ENCODE data around the gene PRKCZ.

The PRKCZ gene

DNA sequence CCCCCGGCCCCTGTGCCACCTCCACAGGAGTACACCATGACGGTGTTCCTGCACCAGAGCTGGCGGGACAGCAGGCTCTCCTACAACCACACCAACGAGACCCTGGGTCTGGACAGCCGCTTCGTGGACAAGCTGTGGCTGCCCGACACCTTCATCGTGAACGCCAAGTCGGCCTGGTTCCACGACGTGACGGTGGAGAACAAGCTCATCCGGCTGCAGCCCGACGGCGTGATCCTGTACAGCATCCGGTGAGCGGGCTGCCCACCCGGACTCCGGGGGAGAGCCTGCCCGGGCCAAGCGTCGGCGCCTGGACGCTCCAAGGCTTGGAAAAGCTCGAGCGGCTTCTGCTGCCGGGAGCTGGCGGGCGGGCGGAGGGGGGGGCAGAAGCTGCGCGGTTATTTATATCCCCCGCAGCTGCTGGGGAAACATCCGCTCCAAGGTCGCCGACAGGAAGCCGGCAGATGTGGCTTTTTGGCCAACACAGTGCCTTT is 24.7 kb upstream of the PRKCZ start:
- no peak for TF ChIP-seq ZFX (IDR thresholded peaks at IDR 0.05; ENCODE audit: borderline replicate concordance)
- H3K27ac ChIP-seq = no peak overlapping the region

DNA sequence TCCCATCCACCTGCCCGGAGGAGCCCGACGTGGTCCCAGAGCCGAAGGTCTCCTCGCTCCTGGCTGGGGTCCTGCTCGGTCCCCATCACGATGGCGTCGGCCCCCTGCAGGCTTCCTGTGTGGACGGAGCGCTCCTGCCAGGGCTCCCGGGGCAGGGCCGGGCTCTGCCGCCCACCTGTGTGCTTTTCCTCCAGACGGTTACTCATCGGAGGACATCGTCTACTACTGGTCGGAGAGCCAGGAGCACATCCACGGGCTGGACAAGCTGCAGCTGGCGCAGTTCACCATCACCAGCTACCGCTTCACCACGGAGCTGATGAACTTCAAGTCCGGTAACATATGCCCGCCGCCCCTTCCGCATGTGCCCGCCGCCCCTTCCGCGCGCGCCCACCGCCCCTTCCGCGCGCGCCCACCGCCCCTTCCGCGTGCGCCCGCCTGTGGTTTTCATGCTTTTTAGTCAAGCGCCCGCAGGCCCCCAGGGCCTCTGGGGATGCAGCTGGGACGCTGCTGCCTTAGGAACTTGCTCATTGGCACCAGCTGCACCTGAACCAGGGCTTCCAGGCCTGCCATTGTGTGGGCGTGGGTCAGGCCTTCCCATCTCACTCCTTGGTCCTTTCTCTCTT is 22.1 kb upstream of the PRKCZ start:
- H3K27ac ChIP-seq = no peak overlapping the region
- no peak for TF ChIP-seq ZFX (IDR thresholded peaks at IDR 0.05; ENCODE audit: borderline replicate concordance)
- TF ChIP-seq, protein P1, sequence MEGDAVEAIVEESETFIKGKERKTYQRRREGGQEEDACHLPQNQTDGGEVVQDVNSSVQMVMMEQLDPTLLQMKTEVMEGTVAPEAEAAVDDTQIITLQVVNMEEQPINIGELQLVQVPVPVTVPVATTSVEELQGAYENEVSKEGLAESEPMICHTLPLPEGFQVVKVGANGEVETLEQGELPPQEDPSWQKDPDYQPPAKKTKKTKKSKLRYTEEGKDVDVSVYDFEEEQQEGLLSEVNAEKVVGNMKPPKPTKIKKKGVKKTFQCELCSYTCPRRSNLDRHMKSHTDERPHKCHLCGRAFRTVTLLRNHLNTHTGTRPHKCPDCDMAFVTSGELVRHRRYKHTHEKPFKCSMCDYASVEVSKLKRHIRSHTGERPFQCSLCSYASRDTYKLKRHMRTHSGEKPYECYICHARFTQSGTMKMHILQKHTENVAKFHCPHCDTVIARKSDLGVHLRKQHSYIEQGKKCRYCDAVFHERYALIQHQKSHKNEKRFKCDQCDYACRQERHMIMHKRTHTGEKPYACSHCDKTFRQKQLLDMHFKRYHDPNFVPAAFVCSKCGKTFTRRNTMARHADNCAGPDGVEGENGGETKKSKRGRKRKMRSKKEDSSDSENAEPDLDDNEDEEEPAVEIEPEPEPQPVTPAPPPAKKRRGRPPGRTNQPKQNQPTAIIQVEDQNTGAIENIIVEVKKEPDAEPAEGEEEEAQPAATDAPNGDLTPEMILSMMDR (IDR thresholded peaks at IDR 0.05) = no peak

DNA sequence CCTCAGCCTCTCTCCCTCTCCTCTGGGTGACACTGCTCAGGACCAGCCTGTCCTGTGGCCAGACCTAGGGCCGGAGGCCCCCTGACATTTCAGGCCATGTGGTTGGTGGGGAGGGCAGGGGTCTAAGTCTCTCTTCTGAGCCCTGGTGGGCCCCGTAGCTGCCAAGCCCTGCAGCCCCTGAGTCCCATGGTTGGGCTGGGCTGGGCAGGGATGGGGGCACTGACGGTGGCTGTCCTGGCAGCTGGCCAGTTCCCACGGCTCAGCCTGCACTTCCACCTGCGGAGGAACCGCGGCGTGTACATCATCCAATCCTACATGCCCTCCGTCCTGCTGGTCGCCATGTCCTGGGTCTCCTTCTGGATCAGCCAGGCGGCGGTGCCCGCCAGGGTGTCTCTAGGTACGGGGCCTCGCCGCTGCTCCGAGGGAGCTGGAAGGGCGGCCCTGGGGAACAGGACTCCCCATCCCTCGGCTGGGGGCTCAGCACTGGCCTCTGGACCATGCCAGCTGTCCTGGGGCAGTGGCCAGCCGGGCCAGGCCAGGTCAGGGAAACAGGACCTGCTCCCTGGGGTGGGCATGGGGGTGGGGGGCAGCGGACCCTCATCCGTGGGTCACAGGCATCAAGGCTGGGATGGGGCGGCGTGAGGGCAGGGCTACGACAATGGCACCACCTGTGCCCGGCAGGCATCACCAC is 21.2 kb upstream of the PRKCZ start:
- no peak for TF ChIP-seq ZFX (IDR thresholded peaks at IDR 0.05; ENCODE audit: borderline replicate concordance)
- TF ChIP-seq, protein P1 (IDR thresholded peaks at IDR 0.05) = no peak
- H3K27ac ChIP-seq = no peak overlapping the region

DNA sequence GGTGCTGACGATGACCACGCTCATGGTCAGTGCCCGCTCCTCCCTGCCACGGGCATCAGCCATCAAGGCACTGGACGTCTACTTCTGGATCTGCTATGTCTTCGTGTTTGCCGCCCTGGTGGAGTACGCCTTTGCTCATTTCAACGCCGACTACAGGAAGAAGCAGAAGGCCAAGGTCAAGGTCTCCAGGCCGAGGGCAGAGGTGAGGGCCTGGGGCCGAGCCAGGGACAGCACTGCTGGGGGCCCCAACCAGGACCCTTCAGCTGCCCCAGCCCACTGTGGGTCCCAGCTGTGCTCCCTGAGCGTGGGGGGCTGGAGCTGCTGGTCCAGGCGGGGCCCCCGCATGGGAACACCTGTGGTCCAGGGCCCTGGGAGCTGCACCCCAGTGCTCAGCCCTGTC is 20.6 kb upstream of the PRKCZ start:
- TF ChIP-seq, protein P1 (IDR thresholded peaks at IDR 0.05) = no peak
- TF ChIP-seq ZFX (IDR thresholded peaks at IDR 0.05; ENCODE audit: borderline replicate concordance) = no peak
- no peak overlapping the region for H3K27ac ChIP-seq

DNA sequence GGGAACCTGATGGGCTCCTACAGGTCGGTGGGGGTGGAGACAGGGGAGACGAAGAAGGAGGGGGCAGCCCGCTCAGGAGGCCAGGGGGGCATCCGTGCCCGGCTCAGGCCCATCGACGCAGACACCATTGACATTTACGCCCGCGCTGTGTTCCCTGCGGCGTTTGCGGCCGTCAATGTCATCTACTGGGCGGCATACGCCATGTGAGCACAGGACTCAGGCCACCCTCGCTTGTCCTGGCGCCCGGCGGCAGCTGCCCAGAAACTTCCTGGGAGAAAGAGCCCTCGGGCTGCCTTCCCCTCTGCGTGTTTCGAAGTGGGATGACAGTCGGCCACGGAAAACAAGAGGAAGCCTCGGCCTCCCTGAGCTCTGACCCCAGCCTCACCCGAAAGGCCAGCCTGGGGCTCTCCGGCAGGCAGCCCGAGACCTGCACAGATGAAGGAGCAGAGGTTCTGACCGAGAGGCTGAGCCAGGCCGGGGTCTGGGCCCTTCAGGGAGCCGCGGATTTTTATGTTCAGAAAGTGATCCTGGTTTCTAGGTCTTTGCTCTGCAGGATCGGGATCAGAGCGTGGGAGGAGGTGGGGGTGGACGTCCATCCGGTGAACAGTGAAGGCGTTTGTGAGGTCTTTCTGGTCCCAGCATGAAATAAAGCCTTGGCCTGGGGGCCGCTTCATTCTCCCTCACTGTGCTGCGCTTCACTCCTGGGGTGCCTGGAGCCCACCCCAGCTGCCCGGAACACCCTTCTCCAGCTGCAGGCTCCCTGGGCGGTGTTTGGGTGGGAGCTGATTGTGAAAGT is 19.9 kb upstream of the PRKCZ start:
- no peak overlapping the region for H3K27ac ChIP-seq
- TF ChIP-seq, protein P1 (IDR thresholded peaks at IDR 0.05) = no peak
- no peak for TF ChIP-seq ZFX (IDR thresholded peaks at IDR 0.05; ENCODE audit: borderline replicate concordance)

DNA sequence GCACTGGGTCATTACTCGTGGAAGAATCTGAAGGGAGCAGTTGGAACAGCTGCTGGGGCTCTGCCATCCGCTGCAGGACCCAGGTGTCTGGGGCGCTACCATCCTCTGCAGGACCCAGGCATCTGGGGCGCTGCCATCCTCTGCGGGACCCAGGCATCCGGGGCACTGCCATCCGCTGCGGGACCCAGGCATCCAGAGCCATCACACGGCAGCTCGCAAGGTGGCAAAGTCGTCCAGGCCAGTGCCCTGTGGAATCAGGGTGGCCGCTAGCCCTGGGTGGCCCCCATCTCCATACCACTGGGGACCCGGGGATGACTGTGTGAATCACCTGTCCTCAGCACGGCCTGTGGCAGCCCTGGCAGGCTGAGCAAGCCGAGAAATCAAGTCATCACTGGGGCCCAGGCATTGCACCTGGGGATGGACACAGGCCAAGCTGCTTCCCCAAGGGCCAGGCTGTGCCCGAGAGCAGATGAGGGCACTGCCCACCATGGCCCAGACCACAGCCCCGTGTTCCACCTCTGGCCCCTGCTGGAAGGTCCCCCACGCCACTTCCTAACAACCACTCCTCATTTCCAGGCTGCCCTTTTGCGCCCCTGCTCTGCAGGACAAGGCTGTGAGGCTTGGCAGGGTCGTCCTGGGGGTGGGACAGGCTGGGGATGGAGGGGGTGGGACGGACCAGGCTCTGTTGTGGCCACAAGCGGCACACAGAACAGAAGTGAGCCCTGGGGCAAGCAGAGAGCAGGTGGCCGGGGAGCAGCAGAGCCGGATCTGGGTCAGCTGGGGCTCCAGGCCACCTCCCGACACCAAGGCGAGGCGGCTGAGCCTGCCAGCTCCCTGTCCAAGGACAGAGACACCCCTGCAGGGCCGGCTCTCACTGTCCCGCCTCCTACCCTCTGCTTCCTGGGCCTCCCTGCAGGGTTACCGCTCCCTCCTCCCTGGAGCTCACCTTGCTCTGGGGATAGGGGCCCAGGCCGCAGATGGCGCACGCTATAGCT is 18.4 kb upstream of the PRKCZ start:
- no peak overlapping the region for H3K27ac ChIP-seq

More for the DNA sequence above, 18.4 kb upstream of the PRKCZ start:
- no peak for TF ChIP-seq ZFX (IDR thresholded peaks at IDR 0.05; ENCODE audit: borderline replicate concordance)
- TF ChIP-seq, protein P1 (IDR thresholded peaks at IDR 0.05) = no peak
